T-helper 1 cell treated with Interleukin-12 subunit alpha and Interleukin-12 subunit beta and Interleukin-4 antibody, amounts not matched to agents 30 ng/mL and 1 ng/mL, for 36 hours (primary cell): ENCODE data around the gene COASY. TPM values are rescaled to one million over a fixed set of nuclear protein-coding genes. Genes with fewer than 3 reads are reported as not detected.

Experiments
- intact Hi-C: fragments of 100-400 bp; cut with micrococcal nuclease; formaldehyde crosslinking; loops from one replicate; pipeline ENCODE4 v1.15.1; 2024
- total RNA-seq: library from RNA; stranded (reverse); gene quantifications from 2 replicates; pipeline ENCODE4 v1.2.3, GENCODE V29; 2022

Gene COASY
- total RNA-seq, 1 donor from 2014 or later: 74.3 TPM

- intact Hi-C loops: loop anchor here (10.0 kb wide), 1 partner anchor 916 kb away; the partner anchor contains the start of gene DHX8
Observed at GRCh38 chr17:42568341-42569111, 6.6 kb downstream of the COASY start.

GRCh38 chr17:42571435-42572225 lies 9.7 kb downstream of the COASY start:
- intact Hi-C loops: loop anchor here (10.0 kb wide), 1 partner anchor 793 kb away; no protein-coding TSS in a partner anchor

GRCh38 chr17:42573095-42573494 lies 11.1 kb downstream of the COASY start:
- intact Hi-C loops: loop anchor here (10.0 kb wide), 1 partner anchor 792 kb away; no protein-coding TSS in a partner anchor

GRCh38 chr17:42574463-42574862 lies 12.5 kb downstream of the COASY start:
- intact Hi-C loops: loop anchor here (10.0 kb wide), 1 partner anchor 790 kb away; no protein-coding TSS in a partner anchor

GRCh38 chr17:42577140-42577531 lies 15.2 kb downstream of the COASY start:
- intact Hi-C loops: loop anchor here (1.0 to 10.0 kb wide), 8 partner anchors 10 to 788 kb away; partner anchors contain the start of genes COASY, EZH1, MLX and NAGLU

- intact Hi-C loops: loop anchor here (1.0 to 10.0 kb wide), 11 partner anchors 10 to 787 kb away; partner anchors contain the start of genes COASY, EZH1, MLX and NAGLU
Observed at GRCh38 chr17:42577532-42578281, 15.8 kb downstream of the COASY start, which contains the start of gene PSMC3IP. PSMC3IP (minus strand) TSS chr17:42577729; CDS start chr17:42577686, 43 bp downstream.

- intact Hi-C loops: loop anchor here (1.0 to 10.0 kb wide), 4 partner anchors 101 to 786 kb away; no protein-coding TSS in a partner anchor
Observed at GRCh38 chr17:42578282-42578869, 16.4 kb downstream of the COASY start.

GRCh38 chr17:42579794-42580551 lies 18.0 kb downstream of the COASY start:
- intact Hi-C loops: loop anchor here (10.0 kb wide), 1 partner anchor 785 kb away; no protein-coding TSS in a partner anchor

- intact Hi-C loops: no loop called here
Observed at GRCh38 chr17:42581744-42582270, 19.9 kb downstream of the COASY start.

GRCh38 chr17:42584880-42585279 lies 22.9 kb downstream of the COASY start:
- intact Hi-C loops: no loop called here

GRCh38 chr17:42585353-42585752 lies 23.4 kb downstream of the COASY start:
- intact Hi-C loops: no loop called here

GRCh38 chr17:42586514-42587230 lies 24.7 kb downstream of the COASY start:
- intact Hi-C loops: no loop called here

- intact Hi-C loops: no loop called here
Observed at GRCh38 chr17:42590886-42591285, 28.9 kb downstream of the COASY start.

GRCh38 chr17:42591411-42591810 lies 29.5 kb downstream of the COASY start:
- intact Hi-C loops: no loop called here

GRCh38 chr17:42596386-42596785 lies 34.4 kb downstream of the COASY start:
- intact Hi-C loops: no loop called here

GRCh38 chr17:42598905-42599304 lies 37.0 kb downstream of the COASY start:
- intact Hi-C loops: no loop called here

- intact Hi-C loops: no loop called here
Observed at GRCh38 chr17:42603318-42603717, 41.4 kb downstream of the COASY start.

GRCh38 chr17:42607769-42608168 lies 45.8 kb downstream of the COASY start:
- intact Hi-C loops: loop anchor here (2.0 to 5.0 kb wide), 6 partner anchors 51 to 565 kb away; partner anchors contain the start of genes BECN1, NAGLU, NBR1 and RPL27
